ENCODE results near the gene SCYGR4.

DNA sequence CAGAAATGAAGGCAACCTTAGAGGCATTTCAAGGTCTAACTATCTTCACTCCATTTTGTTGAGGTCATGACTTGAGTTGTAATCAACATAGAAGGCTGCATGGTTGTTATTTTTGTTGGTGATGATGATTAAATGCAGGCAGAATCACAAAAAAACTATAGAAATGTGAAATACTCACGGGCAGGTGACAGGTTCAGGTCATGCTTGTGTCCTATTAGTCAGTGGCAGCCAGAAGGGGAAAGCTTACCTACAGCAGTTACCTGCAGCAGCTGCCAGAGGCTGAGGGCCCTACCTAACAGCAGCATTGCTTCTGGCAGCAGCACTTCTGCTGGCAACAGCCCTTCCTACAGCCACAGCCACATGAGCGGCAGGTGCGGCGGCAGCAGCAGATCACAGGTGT is 3.1 kb upstream of the SCYGR4 start:
- TF ChIP-seq, protein P1, sequence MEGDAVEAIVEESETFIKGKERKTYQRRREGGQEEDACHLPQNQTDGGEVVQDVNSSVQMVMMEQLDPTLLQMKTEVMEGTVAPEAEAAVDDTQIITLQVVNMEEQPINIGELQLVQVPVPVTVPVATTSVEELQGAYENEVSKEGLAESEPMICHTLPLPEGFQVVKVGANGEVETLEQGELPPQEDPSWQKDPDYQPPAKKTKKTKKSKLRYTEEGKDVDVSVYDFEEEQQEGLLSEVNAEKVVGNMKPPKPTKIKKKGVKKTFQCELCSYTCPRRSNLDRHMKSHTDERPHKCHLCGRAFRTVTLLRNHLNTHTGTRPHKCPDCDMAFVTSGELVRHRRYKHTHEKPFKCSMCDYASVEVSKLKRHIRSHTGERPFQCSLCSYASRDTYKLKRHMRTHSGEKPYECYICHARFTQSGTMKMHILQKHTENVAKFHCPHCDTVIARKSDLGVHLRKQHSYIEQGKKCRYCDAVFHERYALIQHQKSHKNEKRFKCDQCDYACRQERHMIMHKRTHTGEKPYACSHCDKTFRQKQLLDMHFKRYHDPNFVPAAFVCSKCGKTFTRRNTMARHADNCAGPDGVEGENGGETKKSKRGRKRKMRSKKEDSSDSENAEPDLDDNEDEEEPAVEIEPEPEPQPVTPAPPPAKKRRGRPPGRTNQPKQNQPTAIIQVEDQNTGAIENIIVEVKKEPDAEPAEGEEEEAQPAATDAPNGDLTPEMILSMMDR (IDR thresholded peaks at IDR 0.05): no peak
- no peak for TF ChIP-seq POLR2A (IDR thresholded peaks at IDR 0.05)

Measured in tibial nerve (tissue), 3 donors.